ENCODE measurements around the gene LARP1B. TPM values are rescaled to one million over a fixed set of nuclear protein-coding genes. Genes with fewer than 3 reads are reported as not detected.

Gene LARP1B
- 44.8 and 47.0 TPM in 2 replicates for total RNA-seq (2021; fragmentation: NEBNext Ultra II Directional; extraction: Animal tissue kit (Norgen Biotek cat#: 25700))
- 5.4 and 10.6 TPM in 2 replicates for polyA plus RNA-seq (2011; rRNA removed)
- polyA plus RNA-seq (2011; cell fraction: cytosol; rRNA removed) = 17.3 TPM
- 6.9 TPM for polyA plus RNA-seq (2011; cell fraction: nucleus; rRNA removed)
- polyA plus RNA-seq (2012, experiment 1 of 2) = 18.1 to 31.0 TPM (median 19.6 TPM) in 4 replicates
- polyA plus RNA-seq (2012, experiment 2 of 2) = 3.2 TPM
- polyA plus RNA-seq (2013, experiment 1 of 2) = 31.6 TPM
- polyA plus RNA-seq (2013, experiment 2 of 2) = 31.1 TPM
- polyA minus RNA-seq (2011; rRNA and poly(A)+ RNA removed) = 10.4 and 13.3 TPM in 2 replicates
- 15.7 TPM for polyA minus RNA-seq (2011; cell fraction: cytosol; rRNA and poly(A)+ RNA removed)
- polyA minus RNA-seq (2011; cell fraction: nucleus; rRNA and poly(A)+ RNA removed) = 32.7 TPM
- long read RNA-seq, experiment 1, partial matches to known transcripts = 18 of 29 reads
- long read RNA-seq, experiment 1, other reads (novel, unspliced or antisense) = 8 of 29 reads
- long read RNA-seq, experiment 2, transcript LARP1B-202 (10 exons, 2,151 nt) = major isoform, 12 of 37 reads
- long read RNA-seq, experiment 2, partial matches to known transcripts = 14 of 37 reads
- long read RNA-seq, experiment 2, other reads (novel, unspliced or antisense) = 8 of 37 reads

DNA sequence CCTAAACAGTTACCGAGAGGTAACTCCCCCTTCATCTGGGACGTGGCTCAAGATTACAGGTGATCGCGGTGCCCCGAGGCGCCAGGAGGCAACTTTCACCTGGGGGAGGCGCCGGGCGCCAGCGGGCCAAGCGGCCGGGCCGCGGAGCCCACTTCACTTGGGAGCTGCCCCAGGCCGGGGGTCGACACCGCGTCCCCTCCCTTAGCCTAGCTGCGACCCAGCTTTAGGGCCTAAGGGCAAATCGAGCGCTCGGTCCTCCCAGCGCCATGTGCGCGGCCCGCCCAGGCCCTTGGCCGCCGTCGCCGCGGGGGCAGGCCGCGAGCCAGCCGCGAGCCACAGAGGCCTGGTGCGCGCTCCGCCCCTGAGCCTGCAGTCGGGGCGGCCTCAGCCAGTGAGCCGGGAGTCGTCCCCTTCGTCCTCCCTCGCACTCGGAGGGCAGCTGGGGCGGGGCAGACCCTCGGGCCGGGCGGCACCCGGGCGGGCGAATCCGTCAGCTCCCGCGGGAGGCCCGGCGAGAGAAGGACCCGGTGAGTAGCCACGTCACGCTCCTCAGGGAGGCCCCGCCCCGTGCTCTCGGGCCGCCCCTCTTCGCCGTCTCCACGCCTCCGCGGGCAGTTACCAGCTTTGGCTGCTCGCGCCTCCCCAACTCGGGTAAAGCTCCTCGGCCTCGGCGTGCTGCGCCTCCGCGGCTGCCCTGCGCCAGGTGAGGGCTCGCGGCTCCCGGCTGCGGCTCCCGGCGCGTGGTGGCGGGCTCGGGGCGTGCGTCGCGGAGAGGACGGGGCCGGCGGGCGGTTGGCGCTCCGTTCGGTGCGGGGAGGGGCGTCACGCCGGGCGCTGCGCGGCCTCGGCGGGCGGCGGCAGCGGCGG lies at the start of gene LARP1B:
Gene LARP1B, plus strand, starts transcription at position 614 of the 867 bp plus-strand sequence. CDS start 13,640 bp downstream, outside the sequence.
- peak within 1 kb of the TSS; percentile 59 to 81 (median 76) for H3K4me3 ChIP-seq (ENCODE audit: extremely low read depth in 1 of 4, insufficient read depth in 2 of 4, low read depth in 3 of 4, low read length in 4 of 4)
- peak within 1 kb of the TSS; percentile 97; the same call in 1 of the 2 replicates for H4K8ac ChIP-seq (ENCODE audit: extremely low read depth, insufficient read depth, low read length)
- no peaks in the 10 kb centered on the region for H3K79me1 ChIP-seq (ENCODE audit: low read depth, low read length)
- no peak within 1 kb of the TSS for H2BK120ac ChIP-seq (replicated peaks; ENCODE audit: low read depth, low read length)
- H4K91ac ChIP-seq (replicated peaks; ENCODE audit: insufficient read length, low read length) = peak within 1 kb of the TSS; percentile 44
- no peaks in the 10 kb centered on the region; the same call in 1 of the 2 replicates for H3K23me2 ChIP-seq (ENCODE audit: low read depth, low read length)
- peak within 1 kb of the TSS; percentile 67 to 95 (median 92) for H3K9ac ChIP-seq (replicated peaks in 1 of 4; ENCODE audit: extremely low read depth in 1 of 4, low read depth in 3 of 4, low read length in 3 of 4)
- peaks cover 14 to 37% of the 10 kb centered on the region in 2 experiments; a peak in 3 of 4 replicates for H3K79me2 ChIP-seq (ENCODE audit: control insufficient read depth in 1 of 2, insufficient read depth in 2 of 2, low read length in 2 of 2)
- no peaks in the 10 kb centered on the region for H3K36me3 ChIP-seq (ENCODE audit: control insufficient read depth in 2 of 4, insufficient read depth in 4 of 4, low read length in 3 of 4)
- peak within 1 kb of the TSS; percentile 96 for H3K27ac ChIP-seq (ENCODE audit: low read depth, low read length)
- peak within 1 kb of the TSS; percentile 91 to 92 for H3K4me2 ChIP-seq (ENCODE audit: insufficient read depth in 1 of 2, low read depth in 2 of 2, low read length in 2 of 2)
- H3K4ac ChIP-seq (replicated peaks; ENCODE audit: insufficient read length, low read depth, low read length) = no peak within 1 kb of the TSS
- WGBS, 2 experiments (ENCODE audit: extremely low coverage in 1 of 2, insufficient coverage in 1 of 2, insufficient read length in 1 of 2, insufficient replicate concordance in 2 of 2, low coverage in 1 of 2, low lambda C conversion rate in 2 of 2, missing lambda C conversion rate in 1 of 2) = 1% methylated on average over 38 of the region's 112 CpGs; no CpG with 5 or more reads in 1 of the 2 experiments
- no peak within 1 kb of the TSS for H2AK5ac ChIP-seq (ENCODE audit: low read depth, low read length)
- peak within 1 kb of the TSS; percentile 87 for H2BK5ac ChIP-seq (ENCODE audit: low read depth, low read length)
- peaks cover 0 to 8% (median 0%) of the 10 kb centered on the region in 4 experiments; a peak in 3 of 7 replicates for H3K4me1 ChIP-seq (replicated peaks in 1 of 4; ENCODE audit: control insufficient read depth in 3 of 4, insufficient read depth in 4 of 4, low read length in 3 of 4)
- FAIRE-seq (no peak), DNase-seq (ENCODE audit: low read depth in 1 of 2, low spot score in 2 of 2) (peak; percentile 85 to 96)
- CTCF ChIA-PET (ENCODE audit: partially characterized antibody) = interaction anchor here (1.0 to 1.7 kb wide), 2 partner anchors 100 to 180 kb away, joined by 3 read pairs; partner anchors contain the start of gene PLK4
- H3K56ac ChIP-seq (replicated peaks; ENCODE audit: insufficient read length, low read depth, low read length) = no peak within 1 kb of the TSS
- no peaks in the 10 kb centered on the region for H3K9me3 ChIP-seq (ENCODE audit: insufficient read depth in 2 of 2, low read depth in 1 of 2, low read length in 1 of 2)
- no peaks in the 10 kb centered on the region for H3K27me3 ChIP-seq (replicated peaks in 1 of 4; ENCODE audit: control insufficient read depth in 3 of 4, extremely low read depth in 1 of 4, insufficient read depth in 3 of 4, low read length in 3 of 4)
- no peak within 1 kb of the TSS for H2BK15ac ChIP-seq (ENCODE audit: low read length)
- no peak within 1 kb of the TSS for H3K14ac ChIP-seq (ENCODE audit: insufficient read length)
- H2BK12ac ChIP-seq (ENCODE audit: low read depth, low read length) = no peak within 1 kb of the TSS; the same call in 1 of the 2 replicates
- H2BK20ac ChIP-seq (ENCODE audit: low read length) = no peak within 1 kb of the TSS
- no peak within 1 kb of the TSS for H3K23ac ChIP-seq (ENCODE audit: insufficient read length)
- H2AFZ ChIP-seq (ENCODE audit: low read length) = peak within 1 kb of the TSS; percentile 7; the same call in 1 of the 2 replicates
- peak within 1 kb of the TSS; percentile 80 for H4K5ac ChIP-seq (ENCODE audit: insufficient read length, low read depth, low read length)
- peaks cover 0 to 5% of the 10 kb centered on the region in 2 experiments for H4K20me1 ChIP-seq (replicated peaks in 1 of 2; ENCODE audit: control insufficient read depth in 1 of 2, insufficient read depth in 2 of 2, low read length in 2 of 2)
- POLR2A ChIA-PET (ENCODE audit: partially characterized antibody) = interaction anchor here (0.6 to 4.5 kb wide), 11 partner anchors 9 to 227 kb away, joined by 3 to 40 read pairs (median 5); partner anchors contain the start of genes ABHD18, MFSD8, PGRMC2 and PLK4
- peak within 1 kb of the TSS; percentile 78 for H3K18ac ChIP-seq (ENCODE audit: extremely low read depth, low read length)
- TF ChIP-seq HDAC2 (IDR thresholded peaks at IDR 0.05; ENCODE audit: borderline replicate concordance in 1 of 2, low read depth in 2 of 2, low read length in 2 of 2) (peak in 1 of 2 experiments; percentile 80; a peak in 2 of 4 replicates), EGR1 (IDR thresholded peaks at IDR 0.05; ENCODE audit: borderline replicate concordance, low read depth, low read length) (0 out of 2 replicates have a peak, but pooled peaks have one; percentile 5), POLR2AphosphoS5 (IDR thresholded peaks at IDR 0.05; ENCODE audit: low read depth, low read length) (peak; percentile 95), CREB1 (IDR thresholded peaks at IDR 0.05) (peak; percentile 86), JUND (IDR thresholded peaks at IDR 0.05; ENCODE audit: low read length) (no peak), PHF8 (conservative IDR thresholded peaks at IDR 0.05; ENCODE audit: low read depth, low read length) (peak; percentile 95)

Data from H1 (cell line).